Transverse colon (tissue), 4 donors: ENCODE measurements around the gene ARL15. TPM values are rescaled to one million over a fixed set of nuclear protein-coding genes. Genes with fewer than 3 reads are reported as not detected.

ENCODE experiments used
- DNase-seq: peaks from one replicate; pipeline ENCODE4 v3.0.0-alpha.2; 2019
- H3K27ac ChIP-seq, 4 donors: fragments of 200-600 bp; sonication (generic); 2 replicates each; pipeline ENCODE4 v1.5.1; 2016 to 2018; ENCODE audit warnings: inconsistent platforms in 4 of 4
- H3K27me3 ChIP-seq: fragments of 200-600 bp; sonication (generic); 2 replicates; pipeline ENCODE4 v1.5.1; 2017; ENCODE audit warnings: inconsistent platforms
- H3K36me3 ChIP-seq, 4 donors: fragments of 200-600 bp; sonication (generic); 2 replicates each; pipeline ENCODE4 v1.5.1; 2017 to 2019; ENCODE audit warnings: inconsistent platforms in 4 of 4
- H3K4me1 ChIP-seq, 4 donors: fragments of 200-600 bp; sonication (generic); 2 replicates each; pipeline ENCODE4 v1.5.1; 2017 to 2020; ENCODE audit warnings: inconsistent platforms in 4 of 4
- H3K4me3 ChIP-seq, 4 donors: fragments of 200-600 bp; sonication (generic); 1 replicate in 1 of 4; 2 replicates in 3 of 4; pipeline versions ENCODE4 v1.5.1 to v1.6.1; 2017 to 2019; ENCODE audit warnings: inconsistent platforms in 4 of 4
- H3K9me3 ChIP-seq, 2 donors: fragments of 200-600 bp; sonication (generic); 2 replicates each; pipeline ENCODE4 v1.5.1; 2017 to 2019; ENCODE audit warnings: inconsistent platforms in 2 of 2
- EP300 ChIP-seq: sonication (generic); formaldehyde crosslinking; IDR thresholded peaks from one replicate; pipeline ENCODE4 v1.6.1; 2017; ENCODE audit warnings: antibody characterized with exemption, low read depth
- POLR2A ChIP-seq: fragments of 450-650 bp; IDR thresholded peaks from one replicate; pipeline ENCODE4 v1.6.1; 2016; ENCODE audit warnings: antibody characterized with exemption, mild to moderate bottlenecking, moderate library complexity
- POLR2AphosphoS5 ChIP-seq, 3 donors: sonication (generic); formaldehyde crosslinking; IDR thresholded peaks; one replicate each; pipeline ENCODE4 v1.6.1; 2016; ENCODE audit warnings: antibody characterized with exemption in 3 of 3
- WGBS, 2 donors: methylation state at CpG; one replicate each; pipeline ENCODE4 v1.1.5; 2018; ENCODE audit warnings: low coverage in 1 of 2; 5-methylcytosine and 5-hydroxymethylcytosine counted together
- in situ Hi-C, 4 donors: fragments of 200-750 bp; cut with MboI; loops; one replicate each; pipeline versions ENCODE4 v1.15.0 to v1.15.1; 2017; ENCODE audit warnings: low sequenced_read_pairs in 3 of 4, low pct_ligation_motif_present in 1 of 4, low pct_unique_long_range_greater_than_20kb in 1 of 4
- intact Hi-C: fragments of 100-400 bp; cut with DNase I; formaldehyde crosslinking; loops from one replicate; pipeline ENCODE4 v1.15.1; 2023; ENCODE audit warnings: low total_unique reads
- total RNA-seq, 4 donors: library from RNA; depleted of rRNA; stranded (reverse); fragments of >200 nt; gene quantifications; one replicate each; pipeline ENCODE4 v1.1.0, GENCODE V29; 2016
- TF ChIP-seq, protein P1 (sequence below), 5 experiments: fragments of 200-600 bp in 3 of 5; fragments of 450-650 bp in 2 of 5; sonication (generic) in 3 of 5; IDR thresholded peaks; 1 replicate in 2 of 5; 2 replicates in 3 of 5; pipeline ENCODE4 v1.5.1; 2016 to 2017; ENCODE audit warnings: antibody characterized with exemption in 5 of 5, inconsistent platforms in 3 of 5, mild to moderate bottlenecking in 2 of 5, moderate library complexity in 1 of 5

Gene ARL15
- total RNA-seq, 4 donors from 2014 or later = 9.0 to 57.1 (median 27.7) TPM

DNA sequence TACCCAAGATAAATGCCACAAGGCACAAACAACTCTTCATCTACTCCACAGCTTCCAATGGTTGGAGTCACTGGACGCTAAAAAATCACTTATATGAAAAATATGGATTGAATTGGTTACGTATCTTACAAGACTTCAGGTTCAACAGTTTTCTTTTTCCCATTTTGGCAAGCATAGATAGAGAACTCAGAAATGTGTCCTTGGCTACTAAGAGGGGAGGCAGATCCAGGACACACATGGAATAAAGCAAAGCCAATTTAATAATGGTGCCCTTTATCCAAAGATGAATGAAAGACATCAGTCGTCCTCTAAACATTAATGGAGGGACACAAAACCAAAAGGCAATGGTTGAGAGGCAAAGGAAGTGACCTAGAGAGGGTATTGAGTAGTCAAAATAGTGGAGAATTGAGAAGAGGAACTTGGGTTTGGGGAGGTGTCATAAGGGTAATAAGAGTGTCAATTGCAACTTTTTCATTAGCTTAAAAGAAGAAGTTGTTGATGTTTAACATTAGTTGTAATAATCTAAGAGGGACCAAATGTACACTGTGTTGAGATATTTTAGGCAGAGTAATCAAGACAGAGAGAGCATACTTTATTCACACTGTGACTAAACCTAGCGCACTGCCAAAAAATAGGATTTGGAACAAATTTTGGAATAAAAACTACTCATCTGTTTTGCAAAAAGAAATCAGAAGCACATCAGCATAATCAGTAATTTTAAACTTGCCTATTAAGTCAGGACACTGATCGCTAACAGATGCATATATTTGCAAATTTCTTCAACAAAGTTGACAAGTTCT is 308.2 kb downstream of the ARL15 start:
- Histone ChIP-seq H3K9me3 (no peaks in the 10 kb centered on the region), H3K27me3 (no peaks in the 10 kb centered on the region), H3K4me1 (no peaks in the 10 kb centered on the region), H3K4me3 (no peak overlapping the region), H3K36me3 (no peaks in the 10 kb centered on the region), H3K27ac (no peak overlapping the region)
- in situ Hi-C loops = no loop called here
- no peak for TF ChIP-seq EP300
- no peak for TF ChIP-seq POLR2A
- TF ChIP-seq, protein P1, sequence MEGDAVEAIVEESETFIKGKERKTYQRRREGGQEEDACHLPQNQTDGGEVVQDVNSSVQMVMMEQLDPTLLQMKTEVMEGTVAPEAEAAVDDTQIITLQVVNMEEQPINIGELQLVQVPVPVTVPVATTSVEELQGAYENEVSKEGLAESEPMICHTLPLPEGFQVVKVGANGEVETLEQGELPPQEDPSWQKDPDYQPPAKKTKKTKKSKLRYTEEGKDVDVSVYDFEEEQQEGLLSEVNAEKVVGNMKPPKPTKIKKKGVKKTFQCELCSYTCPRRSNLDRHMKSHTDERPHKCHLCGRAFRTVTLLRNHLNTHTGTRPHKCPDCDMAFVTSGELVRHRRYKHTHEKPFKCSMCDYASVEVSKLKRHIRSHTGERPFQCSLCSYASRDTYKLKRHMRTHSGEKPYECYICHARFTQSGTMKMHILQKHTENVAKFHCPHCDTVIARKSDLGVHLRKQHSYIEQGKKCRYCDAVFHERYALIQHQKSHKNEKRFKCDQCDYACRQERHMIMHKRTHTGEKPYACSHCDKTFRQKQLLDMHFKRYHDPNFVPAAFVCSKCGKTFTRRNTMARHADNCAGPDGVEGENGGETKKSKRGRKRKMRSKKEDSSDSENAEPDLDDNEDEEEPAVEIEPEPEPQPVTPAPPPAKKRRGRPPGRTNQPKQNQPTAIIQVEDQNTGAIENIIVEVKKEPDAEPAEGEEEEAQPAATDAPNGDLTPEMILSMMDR (IDR thresholded peaks at IDR 0.05) = no peak
- TF ChIP-seq POLR2AphosphoS5 (IDR thresholded peaks at IDR 0.05) = no peak
- DNase-seq = no peak
- WGBS, 2 donors = 87 to 88% methylated on average over 5 of the region's 5 CpGs
- intact Hi-C loops = no loop called here

DNA sequence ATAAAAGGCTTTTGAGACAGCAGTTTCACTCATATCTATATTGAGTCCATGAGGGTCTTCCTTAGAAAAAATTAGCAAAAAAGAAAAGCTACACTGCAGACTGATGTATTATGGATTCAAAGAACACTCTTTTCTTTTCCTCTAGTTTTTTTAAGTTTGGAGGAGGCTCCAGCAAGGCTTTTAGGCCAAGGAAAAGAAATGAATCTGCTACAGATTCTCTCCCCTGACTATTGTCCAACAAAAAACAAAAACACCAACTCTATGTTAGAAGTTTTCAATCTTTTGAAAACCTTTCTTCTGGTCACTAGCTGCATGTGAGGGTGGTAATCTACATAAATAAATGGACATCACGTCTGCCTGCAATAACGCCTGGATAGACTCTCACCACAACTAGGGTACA is 310.4 kb downstream of the ARL15 start:
- Histone ChIP-seq H3K9me3 (no peaks in the 10 kb centered on the region), H3K4me3 (no peak overlapping the region), H3K36me3 (no peaks in the 10 kb centered on the region), H3K4me1 (no peaks in the 10 kb centered on the region), H3K27me3 (no peaks in the 10 kb centered on the region), H3K27ac (no peak overlapping the region)
- no peak for TF ChIP-seq EP300
- TF ChIP-seq POLR2AphosphoS5 (IDR thresholded peaks at IDR 0.05) = no peak
- no peak for TF ChIP-seq POLR2A
- TF ChIP-seq, protein P1 (IDR thresholded peaks at IDR 0.05) = no peak
- intact Hi-C loops (no loop called here), in situ Hi-C loops (no loop called here)
- WGBS, 2 donors = 87 to 94% methylated on average over 2 of the region's 2 CpGs
- no peak for DNase-seq

DNA sequence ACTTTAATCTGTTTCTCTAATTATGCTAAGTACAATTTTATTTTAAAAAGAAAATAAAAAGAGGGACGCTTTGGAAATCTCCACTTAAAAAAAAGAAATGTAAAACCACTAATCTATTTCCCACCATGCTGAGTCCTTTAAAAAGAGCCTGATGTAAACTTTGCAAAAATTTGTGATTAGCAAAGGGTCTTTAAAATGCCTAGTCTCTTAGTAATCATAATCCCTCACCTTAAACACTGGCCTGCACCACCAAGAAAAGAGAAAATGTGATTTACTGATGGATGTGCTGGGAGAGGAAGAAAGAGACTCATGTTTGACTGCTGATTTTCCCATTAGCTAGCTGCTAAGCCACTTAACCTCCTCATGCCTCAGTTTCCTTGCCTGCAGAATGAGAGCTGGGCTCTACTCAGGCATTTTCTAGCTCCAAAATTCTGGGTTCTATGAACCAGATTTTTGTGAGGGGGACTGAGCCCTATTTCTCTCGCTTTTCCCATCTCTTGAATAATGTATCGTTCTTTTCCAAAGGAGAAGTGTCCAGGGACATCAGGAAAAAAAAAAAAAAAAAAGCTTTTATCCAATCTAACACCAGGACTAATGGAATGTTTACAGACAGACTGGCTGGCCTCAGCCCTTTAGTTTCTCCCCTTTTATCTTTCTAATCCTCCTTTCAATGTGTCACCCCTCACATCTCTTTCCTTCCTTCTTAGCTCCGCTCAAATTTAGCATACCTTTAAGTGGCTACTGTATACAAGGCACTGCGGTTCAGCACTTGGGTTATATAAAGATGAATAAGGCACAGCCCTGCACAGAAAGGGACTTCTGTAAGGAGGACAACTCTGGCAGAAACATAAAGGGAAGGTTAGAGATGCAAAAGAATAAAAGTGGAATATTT is 312.4 kb downstream of the ARL15 start:
- intact Hi-C loops = no loop called here
- WGBS, 2 donors = 90 to 91% methylated on average over 5 of the region's 5 CpGs
- Histone ChIP-seq H3K27ac (no peak overlapping the region), H3K4me3 (no peak overlapping the region), H3K4me1 (no peaks in the 10 kb centered on the region), H3K9me3 (no peaks in the 10 kb centered on the region), H3K27me3 (no peaks in the 10 kb centered on the region), H3K36me3 (no peaks in the 10 kb centered on the region)
- DNase-seq = no peak
- no peak for TF ChIP-seq EP300
- TF ChIP-seq POLR2A = no peak
- TF ChIP-seq, protein P1 (IDR thresholded peaks at IDR 0.05) = no peak
- TF ChIP-seq POLR2AphosphoS5 (IDR thresholded peaks at IDR 0.05) = no peak
- in situ Hi-C loops = no loop called here

DNA sequence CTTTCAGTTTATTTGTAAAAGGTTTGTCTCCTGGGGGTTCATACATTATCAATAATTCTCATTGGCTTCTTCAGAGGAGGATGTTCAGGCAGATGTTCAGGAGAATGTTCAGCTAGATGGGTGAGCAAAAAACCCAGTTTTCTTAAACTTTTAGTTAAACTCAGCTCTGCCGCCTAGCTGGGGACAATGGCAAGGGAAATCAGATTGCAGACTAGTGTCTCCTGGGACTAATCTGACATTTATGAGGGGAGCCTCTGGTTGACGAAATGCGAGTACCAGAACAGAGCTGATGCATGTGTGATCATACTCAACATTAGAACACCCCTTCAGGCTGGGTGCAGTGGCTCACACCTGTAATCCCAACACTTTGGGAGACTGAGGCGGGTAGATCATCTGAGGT is 314.4 kb downstream of the ARL15 start:
- 94% methylated on average over 4 of the region's 4 CpGs for WGBS, 2 donors
- Histone ChIP-seq H3K27me3 (no peaks in the 10 kb centered on the region), H3K9me3 (no peaks in the 10 kb centered on the region), H3K4me3 (no peak overlapping the region), H3K36me3 (no peaks in the 10 kb centered on the region), H3K27ac (no peak overlapping the region), H3K4me1 (no peaks in the 10 kb centered on the region)
- no peak for DNase-seq
- in situ Hi-C loops (no loop called here), intact Hi-C loops (no loop called here)
- TF ChIP-seq, protein P1 (IDR thresholded peaks at IDR 0.05) = no peak
- TF ChIP-seq EP300 (no peak), POLR2A (no peak), POLR2AphosphoS5 (IDR thresholded peaks at IDR 0.05) (no peak)
